ENCODE results near the gene TMEM183A. TPM values are rescaled to one million over a fixed set of nuclear protein-coding genes. Genes with fewer than 3 reads are reported as not detected.
"Not testable (repeated sequence)": the region's sequence is repeated elsewhere in the genome, so short reads cannot be mapped to it uniquely, and the experiment has no call there.

Gene TMEM183A
- total RNA-seq, 4 donors from 2014 or later, result 69.0 to 93.9 (median 87.6) TPM

DNA sequence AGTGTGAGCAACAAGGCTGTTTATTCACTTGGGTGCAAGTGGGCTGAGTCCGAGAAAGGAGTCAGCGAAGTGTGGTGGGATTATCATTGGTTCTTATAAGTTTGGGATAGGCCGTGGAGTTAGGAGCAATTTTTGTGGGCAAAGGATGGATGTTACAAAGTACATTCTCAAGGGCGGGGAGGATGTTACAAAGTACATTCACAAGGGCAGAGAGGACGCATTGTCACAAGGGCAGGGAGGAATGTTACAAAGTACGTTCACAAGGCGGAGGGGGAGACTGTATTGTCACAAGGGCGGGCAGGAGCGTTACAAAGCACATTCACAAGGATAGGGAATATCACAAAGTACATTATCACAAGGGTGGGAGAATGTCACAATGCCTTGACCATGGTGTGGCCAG is 5.2 kb upstream of the TMEM183A start:
- intact Hi-C loops (cut with DNase I), result no loop called here
- DNase-seq (ENCODE audit: extremely low spot score), result no peak

DNA sequence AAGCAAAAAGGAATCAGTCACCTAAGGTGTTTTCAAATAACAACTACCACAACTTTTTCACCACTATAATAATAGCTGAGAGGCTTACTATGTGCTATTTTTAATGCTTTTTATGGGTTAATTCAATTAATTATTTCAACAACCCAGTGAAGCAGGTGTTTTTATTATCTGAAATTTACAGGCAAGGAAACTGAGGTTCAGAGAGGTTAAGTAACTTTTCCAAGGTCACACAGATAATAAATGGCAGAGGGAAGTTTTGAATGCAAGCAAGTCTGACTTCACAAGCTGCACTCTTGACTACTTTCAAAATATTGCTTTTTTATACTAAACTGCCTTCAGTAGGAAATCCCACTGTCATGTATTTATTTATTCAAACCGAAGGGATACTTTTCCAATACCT is 4.2 kb upstream of the TMEM183A start:
- TF ChIP-seq POLR2A (IDR thresholded peaks at IDR 0.05; ENCODE audit: low read depth) (no peak), POLR2AphosphoS5 (IDR thresholded peaks at IDR 0.05) (no peak), EP300 (IDR thresholded peaks at IDR 0.05) (no peak)
- TF ChIP-seq, protein P1, sequence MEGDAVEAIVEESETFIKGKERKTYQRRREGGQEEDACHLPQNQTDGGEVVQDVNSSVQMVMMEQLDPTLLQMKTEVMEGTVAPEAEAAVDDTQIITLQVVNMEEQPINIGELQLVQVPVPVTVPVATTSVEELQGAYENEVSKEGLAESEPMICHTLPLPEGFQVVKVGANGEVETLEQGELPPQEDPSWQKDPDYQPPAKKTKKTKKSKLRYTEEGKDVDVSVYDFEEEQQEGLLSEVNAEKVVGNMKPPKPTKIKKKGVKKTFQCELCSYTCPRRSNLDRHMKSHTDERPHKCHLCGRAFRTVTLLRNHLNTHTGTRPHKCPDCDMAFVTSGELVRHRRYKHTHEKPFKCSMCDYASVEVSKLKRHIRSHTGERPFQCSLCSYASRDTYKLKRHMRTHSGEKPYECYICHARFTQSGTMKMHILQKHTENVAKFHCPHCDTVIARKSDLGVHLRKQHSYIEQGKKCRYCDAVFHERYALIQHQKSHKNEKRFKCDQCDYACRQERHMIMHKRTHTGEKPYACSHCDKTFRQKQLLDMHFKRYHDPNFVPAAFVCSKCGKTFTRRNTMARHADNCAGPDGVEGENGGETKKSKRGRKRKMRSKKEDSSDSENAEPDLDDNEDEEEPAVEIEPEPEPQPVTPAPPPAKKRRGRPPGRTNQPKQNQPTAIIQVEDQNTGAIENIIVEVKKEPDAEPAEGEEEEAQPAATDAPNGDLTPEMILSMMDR (IDR thresholded peaks at IDR 0.05), result no peak
- WGBS, result 83% methylated on average over 1 of the region's 1 CpG

More for the DNA sequence above, 5.2 kb upstream of the TMEM183A start:
- WGBS, result 87% methylated on average over 9 of the region's 9 CpGs
- H3K36me3 ChIP-seq, result no peaks in the 10 kb centered on the region
- no peak overlapping the region for H3K4me3 ChIP-seq
- H3K4me1 ChIP-seq, result peaks cover 0 to 11% (median 9%) of the 10 kb centered on the region in 4 donors
- TF ChIP-seq POLR2A (IDR thresholded peaks at IDR 0.05; ENCODE audit: low read depth) (no peak), POLR2AphosphoS5 (IDR thresholded peaks at IDR 0.05) (no peak), EP300 (IDR thresholded peaks at IDR 0.05) (no peak)
- TF ChIP-seq, protein P1 (IDR thresholded peaks at IDR 0.05), result no peak
- H3K27ac ChIP-seq (replicated peaks in 1 of 4), result no peak overlapping the region
- no peaks in the 10 kb centered on the region for H3K9me3 ChIP-seq
- H3K27me3 ChIP-seq, result no peaks in the 10 kb centered on the region

DNA sequence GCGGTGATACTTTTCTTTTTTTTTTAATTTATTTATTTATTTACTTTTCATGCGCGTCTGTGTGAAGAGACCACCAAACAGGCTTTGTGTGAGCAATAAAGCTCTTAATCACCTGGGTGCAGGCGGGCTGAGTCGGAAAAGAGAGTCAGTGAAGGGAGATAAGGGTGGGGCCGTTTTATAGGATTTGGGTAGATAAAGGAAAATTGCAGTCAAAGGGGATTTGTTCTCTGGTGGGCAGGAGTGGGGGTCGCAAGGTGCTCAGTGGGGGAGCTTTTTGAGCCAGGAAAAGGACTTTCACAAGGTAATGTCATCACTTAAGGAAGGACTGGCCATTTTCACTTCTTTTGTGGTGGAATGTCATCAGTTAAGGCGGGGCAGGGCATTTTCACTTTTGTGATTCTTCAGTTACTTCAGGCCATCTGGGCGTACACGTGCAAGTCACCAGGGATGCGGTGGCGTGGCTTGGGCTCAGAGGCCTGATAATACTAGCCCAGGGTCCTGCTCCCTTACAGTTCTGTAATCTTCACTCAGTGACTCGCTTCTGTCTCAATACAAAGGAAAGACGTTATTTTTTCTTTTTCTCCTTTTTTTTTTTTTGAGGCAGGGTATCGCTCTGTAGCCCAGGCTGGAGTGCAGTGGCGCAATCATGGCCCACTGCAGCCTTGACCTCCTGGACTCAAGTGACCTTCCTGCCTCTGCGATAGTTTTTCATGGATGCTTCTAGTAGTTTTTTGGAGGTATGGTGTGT is 1.6 kb upstream of the TMEM183A start:
- Histone ChIP-seq H3K36me3 (peaks cover 5 to 21% (median 15%) of the 10 kb centered on the region in 4 donors), H3K4me1 (peaks cover 10 to 31% (median 28%) of the 10 kb centered on the region in 4 donors), H3K4me3 (peak overlapping the region in 1 of 4 donors; percentile 68)
- intact Hi-C loops (cut with DNase I), result loop anchor here (5.0 kb wide), 1 partner anchor 38 kb away; the partner anchor contains the start of gene CYB5R1
- H3K27ac ChIP-seq (replicated peaks in 1 of 4); DNase-seq (ENCODE audit: extremely low spot score); H3K27me3 ChIP-seq; H3K9me3 ChIP-seq: not testable (repeated sequence)
- WGBS, result 81% methylated on average over 17 of the region's 17 CpGs

More for the DNA sequence above, 4.2 kb upstream of the TMEM183A start:
- Histone ChIP-seq H3K27ac (replicated peaks in 1 of 4) (no peak overlapping the region), H3K9me3 (no peaks in the 10 kb centered on the region), H3K4me3 (no peak overlapping the region), H3K4me1 (peaks cover 0 to 15% (median 9%) of the 10 kb centered on the region in 4 donors), H3K36me3 (no peaks in the 10 kb centered on the region), H3K27me3 (no peaks in the 10 kb centered on the region)
- no peak for DNase-seq (ENCODE audit: extremely low spot score)
- intact Hi-C loops (cut with DNase I), result no loop called here

DNA sequence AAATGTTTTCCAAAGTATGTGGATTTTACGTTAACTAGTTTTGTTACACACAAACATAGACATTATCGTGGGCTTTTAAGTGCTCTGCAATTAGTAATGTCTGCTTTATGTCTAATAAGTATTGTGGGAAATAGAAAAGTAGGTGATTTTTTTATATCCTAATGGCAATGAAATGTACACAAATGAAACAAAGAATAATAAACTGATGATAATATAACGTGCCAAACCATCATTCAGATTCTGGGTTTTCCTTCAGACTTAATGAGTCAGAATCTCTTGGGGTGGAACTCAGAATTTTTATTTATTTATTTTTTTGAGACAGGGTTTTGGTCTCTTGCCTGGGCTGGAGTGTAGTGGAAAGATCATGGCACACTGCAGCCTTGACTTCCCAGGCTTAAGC is 2.0 kb downstream of the TMEM183A start:
- TF ChIP-seq POLR2A (IDR thresholded peaks at IDR 0.05; ENCODE audit: low read depth) (no peak), EP300 (IDR thresholded peaks at IDR 0.05) (no peak), POLR2AphosphoS5 (IDR thresholded peaks at IDR 0.05) (no peak)
- TF ChIP-seq, protein P1 (IDR thresholded peaks at IDR 0.05), result no peak
- intact Hi-C loops (cut with DNase I), result loop anchor here (5.0 kb wide), 1 partner anchor 42 kb away; the partner anchor contains the start of gene CYB5R1
- no peaks in the 10 kb centered on the region for H3K9me3 ChIP-seq
- H3K36me3 ChIP-seq, result peaks cover 12 to 55% (median 47%) of the 10 kb centered on the region in 4 donors
- H3K27me3 ChIP-seq, result no peaks in the 10 kb centered on the region
- DNase-seq (ENCODE audit: extremely low spot score), result no peak
- no peak overlapping the region for H3K27ac ChIP-seq (replicated peaks in 1 of 4)
- H3K4me1 ChIP-seq, result peaks cover 10 to 31% (median 28%) of the 10 kb centered on the region in 4 donors
- WGBS, result 70% methylated on average over 3 of the region's 3 CpGs
- no peak overlapping the region for H3K4me3 ChIP-seq

DNA sequence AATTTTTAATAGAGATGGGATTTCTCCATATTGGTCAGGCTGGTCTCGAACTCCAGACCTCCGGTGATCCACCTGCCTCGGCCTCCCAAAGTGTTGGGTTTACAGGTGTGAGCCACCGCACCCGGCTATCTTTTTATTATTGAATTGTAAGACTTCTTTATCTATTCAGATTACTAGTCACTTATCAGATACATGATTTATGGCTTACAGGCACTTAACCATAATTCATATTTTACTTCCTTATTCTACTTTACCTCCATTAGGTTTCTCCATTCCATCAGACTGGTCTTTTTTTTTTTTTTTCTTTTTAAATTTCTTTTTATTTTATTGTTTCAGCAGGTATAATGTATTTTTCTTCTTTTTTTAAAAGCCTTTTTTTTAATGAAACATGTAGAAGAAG is 4.4 kb downstream of the TMEM183A start:
- H3K27me3 ChIP-seq, result no peaks in the 10 kb centered on the region
- WGBS, result 98% methylated on average over 5 of the region's 5 CpGs
- H3K36me3 ChIP-seq, result peaks cover 34 to 79% (median 71%) of the 10 kb centered on the region in 4 donors
- no peak overlapping the region for H3K27ac ChIP-seq (replicated peaks in 1 of 4)
- no peak for DNase-seq (ENCODE audit: extremely low spot score)
- intact Hi-C loops (cut with DNase I), result no loop called here
- no peak for TF ChIP-seq POLR2AphosphoS5 (IDR thresholded peaks at IDR 0.05)
- no peak for TF ChIP-seq EP300 (IDR thresholded peaks at IDR 0.05)
- TF ChIP-seq, protein P1 (IDR thresholded peaks at IDR 0.05), result no peak
- no peak for TF ChIP-seq POLR2A (IDR thresholded peaks at IDR 0.05; ENCODE audit: low read depth)
- peaks cover 10 to 25% (median 22%) of the 10 kb centered on the region in 4 donors for H3K4me1 ChIP-seq
- no peak overlapping the region for H3K4me3 ChIP-seq
- H3K9me3 ChIP-seq, result no peaks in the 10 kb centered on the region

Measured in esophagus muscularis mucosa (tissue), 4 donors.